ENCODE measurements around the gene NCK2.

The NCK2 gene

GRCh38 chr2:105814291-105814940 is 69.7 kb downstream of the NCK2 start:
- no peak for DNase-seq (ENCODE audit: low spot score)

DNA sequence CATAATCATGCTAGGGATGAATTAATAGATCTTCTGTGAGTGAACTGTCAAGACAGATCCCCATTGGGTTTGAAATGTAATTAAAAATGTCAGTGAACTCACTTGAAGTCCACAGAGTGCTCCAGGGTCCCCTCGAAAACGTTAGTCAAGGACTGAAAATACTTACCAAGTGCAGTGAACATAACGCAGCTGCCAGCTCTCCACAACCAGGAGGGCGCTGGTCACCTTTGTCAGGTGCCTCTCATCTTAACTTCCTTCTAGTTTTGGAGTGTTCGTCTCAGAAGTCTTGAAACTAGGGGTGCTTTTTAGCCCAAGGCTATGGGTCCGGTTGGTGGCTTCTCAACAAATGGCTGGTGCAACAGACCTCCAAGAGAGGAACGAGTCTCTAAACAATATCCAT is 70.7 kb downstream of the NCK2 start:
- DNase-seq (ENCODE audit: low spot score) = no peak

DNA sequence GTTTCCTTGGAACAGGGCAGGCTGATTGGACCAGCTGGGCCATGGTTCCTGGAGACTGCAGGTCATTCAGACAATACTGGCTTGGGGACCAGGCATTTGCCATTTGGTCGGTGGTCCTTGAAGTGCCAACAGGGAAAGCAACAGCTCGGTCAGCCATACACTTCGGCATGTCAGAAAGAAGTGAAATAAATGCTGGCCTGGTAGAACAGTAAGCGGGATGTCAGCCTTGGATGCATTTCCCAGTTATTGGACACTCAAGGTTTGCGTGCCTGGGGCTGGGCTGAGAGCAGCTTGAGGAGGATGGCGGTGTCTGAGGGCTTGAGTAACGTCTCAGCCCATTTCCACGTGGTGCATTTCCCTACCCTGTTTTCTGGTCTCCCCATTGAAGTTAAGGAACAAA is 75.4 kb downstream of the NCK2 start:
- no peak for DNase-seq (ENCODE audit: low spot score)

GRCh38 chr2:105820691-105821090 is 76.0 kb downstream of the NCK2 start:
- no peak for DNase-seq (ENCODE audit: low spot score)

GRCh38 chr2:105821428-105822125 is 76.9 kb downstream of the NCK2 start:
- DNase-seq (ENCODE audit: low spot score) = no peak

GRCh38 chr2:105822186-105822585 is 77.5 kb downstream of the NCK2 start:
- no peak for DNase-seq (ENCODE audit: low spot score)

- no peak for DNase-seq (ENCODE audit: low spot score)
Measured at GRCh38 chr2:105824446-105824845, 79.7 kb downstream of the NCK2 start.

DNA sequence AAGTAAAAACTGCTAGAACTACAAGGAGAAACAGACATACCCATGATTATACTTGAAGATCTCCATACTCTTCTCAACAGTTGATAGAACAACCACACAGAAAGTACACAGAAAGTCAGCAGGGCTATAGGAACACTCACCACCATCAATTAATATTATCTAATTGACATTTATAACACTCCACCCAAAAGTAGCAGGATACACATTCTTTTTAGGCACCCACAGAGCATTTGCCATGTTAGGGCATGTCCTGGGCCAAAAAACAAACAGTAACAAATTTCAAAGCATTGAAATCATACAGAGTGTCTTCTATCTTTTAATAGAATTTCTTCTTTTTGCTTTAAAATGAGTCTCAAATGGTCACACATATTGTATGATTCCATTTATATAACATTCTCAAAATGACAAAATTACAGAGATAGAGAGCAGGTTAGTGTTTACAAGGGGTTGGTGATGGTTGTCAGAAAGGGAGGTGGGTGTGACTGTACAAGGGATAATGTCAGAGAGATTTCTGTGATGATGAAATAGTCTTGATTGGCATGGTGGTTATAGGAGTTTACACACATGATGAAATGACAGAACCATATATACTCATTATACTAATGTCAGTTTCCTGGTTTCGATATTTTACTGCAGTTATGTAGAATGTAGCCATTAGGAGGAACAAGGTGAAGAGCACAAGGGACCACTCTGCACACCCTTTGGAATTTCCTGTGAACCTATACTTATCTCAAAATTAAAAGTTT is 82.8 kb downstream of the NCK2 start:
- no peak for DNase-seq (ENCODE audit: low spot score)

DNA sequence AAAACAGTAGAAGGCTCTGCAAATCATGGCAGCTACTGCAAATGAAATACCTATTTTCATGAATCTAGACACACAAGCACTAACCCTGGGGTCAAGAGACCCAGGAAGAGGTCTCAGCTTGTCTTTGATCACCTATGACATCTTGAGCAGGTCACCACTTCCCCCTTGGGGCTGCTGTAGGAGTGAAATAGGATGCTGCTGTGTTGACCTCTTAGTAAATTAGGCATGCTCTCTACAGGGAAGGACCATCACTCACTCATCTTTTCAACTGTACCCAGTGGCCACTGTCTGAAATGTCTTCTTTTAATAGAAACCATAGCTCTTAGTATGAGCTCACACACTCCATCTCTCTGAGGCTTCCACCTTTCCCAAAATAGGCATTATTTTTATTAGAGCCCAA is 83.8 kb downstream of the NCK2 start:
- DNase-seq (ENCODE audit: low spot score) = no peak

- no peak for DNase-seq (ENCODE audit: low spot score)
Measured at GRCh38 chr2:105834931-105835330, 90.2 kb downstream of the NCK2 start.

DNA sequence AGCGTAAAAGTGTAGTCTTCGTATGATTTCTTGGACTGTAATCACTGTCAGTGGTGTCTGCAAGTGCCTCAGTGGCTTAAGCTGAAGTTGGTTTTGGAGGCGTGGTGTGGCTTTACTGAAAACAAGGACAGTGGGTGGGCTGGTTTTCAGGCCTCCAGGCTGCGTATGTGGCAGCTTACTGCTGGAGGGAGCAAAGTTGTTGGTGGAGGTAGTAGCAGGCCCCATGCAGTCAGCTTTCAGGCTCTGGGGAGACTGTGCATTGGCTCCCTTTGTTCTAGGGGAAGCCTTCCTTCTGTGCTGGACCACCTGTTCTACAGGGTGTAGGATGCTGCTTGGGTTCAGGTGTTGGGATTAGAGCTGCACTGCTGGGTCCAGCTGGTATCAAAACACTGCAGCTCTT is 91.6 kb downstream of the NCK2 start:
- DNase-seq (ENCODE audit: low spot score) = no peak

- DNase-seq (ENCODE audit: low spot score) = no peak
Measured at GRCh38 chr2:105836840-105837692, 92.4 kb downstream of the NCK2 start.

DNA sequence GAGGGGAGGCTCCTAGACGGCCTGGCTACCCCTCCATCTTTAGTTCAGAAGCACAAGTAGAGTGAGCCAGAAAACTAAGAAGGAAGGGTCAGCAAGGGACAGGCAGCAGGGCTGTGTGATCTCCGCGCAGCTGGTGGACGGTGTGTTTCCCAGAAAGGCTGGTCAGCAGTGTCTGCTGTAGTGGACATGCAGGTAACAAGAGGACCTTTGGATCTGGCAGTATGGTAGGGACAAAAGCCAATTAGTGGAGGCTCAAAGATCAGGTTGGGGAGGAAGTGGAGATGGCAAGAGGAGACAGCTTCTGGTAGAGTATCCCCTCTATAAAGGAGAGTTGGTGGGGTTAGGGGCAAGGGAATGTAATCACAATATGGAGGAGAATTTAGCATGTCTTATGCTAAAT is 95.1 kb downstream of the NCK2 start:
- DNase-seq (ENCODE audit: low spot score) = no peak

GRCh38 chr2:105840933-105841332 is 96.2 kb downstream of the NCK2 start:
- no peak for DNase-seq (ENCODE audit: low spot score)

DNA sequence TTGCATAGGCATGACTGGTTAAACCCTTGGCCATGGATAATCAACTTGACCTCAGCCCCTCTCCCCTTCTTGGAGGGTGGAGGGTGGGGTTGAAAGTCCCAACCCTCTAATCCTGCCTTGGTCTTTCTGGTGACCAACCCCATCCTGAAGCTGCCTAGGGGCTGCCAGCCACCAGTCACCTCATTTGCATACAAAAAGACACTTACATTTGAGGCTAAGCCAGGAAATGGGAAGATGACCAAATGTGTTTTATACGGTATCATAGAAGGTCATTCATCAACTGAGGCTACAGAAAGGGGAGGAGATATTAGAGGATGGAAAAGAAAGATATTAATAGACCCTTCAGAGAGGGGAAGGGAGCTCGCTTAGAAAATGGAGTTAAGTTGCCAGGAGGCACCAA is 96.8 kb downstream of the NCK2 start:
- DNase-seq (ENCODE audit: low spot score) = no peak

DNA sequence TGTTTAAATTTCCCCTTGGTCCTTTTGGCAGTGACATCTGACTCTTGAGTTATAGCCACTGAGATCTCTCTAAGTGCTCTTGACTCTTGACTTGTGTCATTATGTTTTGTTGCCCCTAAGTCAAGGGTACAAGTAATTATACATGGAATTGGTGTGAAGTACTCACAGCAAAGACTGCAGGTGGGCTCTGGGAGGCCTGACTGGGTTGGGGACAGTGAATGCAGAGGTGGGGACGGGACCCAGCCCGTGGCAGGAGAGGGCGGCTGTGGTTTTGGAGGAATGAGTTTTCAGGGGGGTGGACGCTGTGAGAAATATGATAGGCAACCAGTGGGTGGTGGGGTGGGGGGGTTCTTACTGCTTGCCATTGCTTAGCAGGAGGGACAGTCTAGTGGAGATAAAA is 97.8 kb downstream of the NCK2 start:
- DNase-seq (ENCODE audit: low spot score) = no peak

GRCh38 chr2:105843476-105844374 is 99.0 kb downstream of the NCK2 start:
- no peak for DNase-seq (ENCODE audit: low spot score)

DNA sequence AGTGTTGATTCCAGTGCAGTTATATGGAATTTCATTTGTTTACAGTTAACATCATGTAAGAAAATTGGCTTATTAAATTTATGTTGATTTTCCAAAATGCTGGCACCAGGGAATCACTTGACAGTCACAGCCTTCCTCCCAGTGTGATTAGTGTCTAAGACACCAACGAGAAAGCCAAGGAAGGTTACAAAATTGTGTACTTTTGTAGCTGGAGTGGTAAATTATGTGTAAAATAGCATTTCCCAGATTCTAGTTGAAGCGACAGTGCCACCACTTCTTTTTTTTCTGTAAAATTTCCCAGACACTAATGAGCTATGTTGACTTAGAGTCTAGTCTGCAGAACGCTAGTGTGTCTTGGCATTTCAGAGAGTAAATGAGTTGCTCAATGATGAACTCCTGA is 101.3 kb downstream of the NCK2 start:
- no peak for DNase-seq (ENCODE audit: low spot score)

GRCh38 chr2:105847056-105847455 is 102.3 kb downstream of the NCK2 start:
- no peak for DNase-seq (ENCODE audit: low spot score)

GRCh38 chr2:105848367-105848766 is 103.7 kb downstream of the NCK2 start:
- DNase-seq (ENCODE audit: low spot score) = no peak

DNA sequence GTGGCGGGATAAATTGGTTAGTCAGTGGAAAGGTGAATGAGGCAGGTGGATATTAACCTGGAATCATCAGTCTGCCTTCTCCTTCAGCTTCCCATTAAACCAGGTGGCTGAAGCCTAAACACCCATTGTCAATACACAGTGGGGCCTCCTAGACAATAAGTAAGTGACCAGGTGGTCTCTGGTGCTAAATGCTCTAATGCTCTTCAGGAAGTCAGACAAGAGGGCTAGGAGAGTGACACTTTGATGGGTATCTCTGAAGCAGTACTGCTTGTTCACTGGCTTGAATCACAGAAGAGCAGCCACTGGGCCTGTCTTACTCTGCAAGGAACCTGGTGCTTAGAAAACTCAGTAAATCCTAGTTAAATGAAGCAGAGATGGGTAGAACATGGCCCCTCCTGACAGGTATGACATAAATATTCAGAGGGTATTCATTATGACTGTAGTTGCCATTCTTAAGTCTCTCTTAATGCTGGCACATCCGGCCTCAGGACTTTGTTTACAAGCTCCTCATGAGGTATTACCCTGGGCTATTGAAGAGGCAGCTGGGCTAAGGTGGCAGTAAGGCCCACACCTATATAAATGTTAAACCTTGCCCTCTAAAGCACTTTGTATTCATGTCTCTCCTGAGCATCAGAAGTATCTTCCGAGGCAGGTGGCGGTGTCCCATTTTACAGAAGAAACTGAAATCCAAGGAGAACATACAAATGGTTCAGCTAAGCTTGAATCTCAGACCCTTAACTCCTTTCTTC is 104.9 kb downstream of the NCK2 start:
- no peak for DNase-seq (ENCODE audit: low spot score)

Measured in ecto neural progenitor cell (in vitro differentiated cells).